ENCODE results near the gene GNA15.

GRCh38 chr19:3115916-3116602 lies 19.8 kb upstream of the GNA15 start:
- no peak for TF ChIP-seq POLR2A (IDR thresholded peaks at IDR 0.05; ENCODE audit: low read depth, low read length)
- no peak for TF ChIP-seq CTCF (IDR thresholded peaks at IDR 0.05; ENCODE audit: extremely low read depth in 1 of 2, insufficient read depth in 1 of 2, low read depth in 1 of 2, low read length in 2 of 2)
- TF ChIP-seq POLR2AphosphoS5 (IDR thresholded peaks at IDR 0.05; ENCODE audit: insufficient read depth, low read depth, low read length): no peak
- no peak for TF ChIP-seq MAX (IDR thresholded peaks at IDR 0.05; ENCODE audit: insufficient read depth, insufficient read length)
- no peak for TF ChIP-seq EZH2 (IDR thresholded peaks at IDR 0.05; ENCODE audit: borderline replicate concordance, low read depth, low read length, severe bottlenecking)

Measured in endothelial cell of umbilical vein (primary cell).